ENCODE results near the gene TRIM17.

TRIM17 gene

DNA sequence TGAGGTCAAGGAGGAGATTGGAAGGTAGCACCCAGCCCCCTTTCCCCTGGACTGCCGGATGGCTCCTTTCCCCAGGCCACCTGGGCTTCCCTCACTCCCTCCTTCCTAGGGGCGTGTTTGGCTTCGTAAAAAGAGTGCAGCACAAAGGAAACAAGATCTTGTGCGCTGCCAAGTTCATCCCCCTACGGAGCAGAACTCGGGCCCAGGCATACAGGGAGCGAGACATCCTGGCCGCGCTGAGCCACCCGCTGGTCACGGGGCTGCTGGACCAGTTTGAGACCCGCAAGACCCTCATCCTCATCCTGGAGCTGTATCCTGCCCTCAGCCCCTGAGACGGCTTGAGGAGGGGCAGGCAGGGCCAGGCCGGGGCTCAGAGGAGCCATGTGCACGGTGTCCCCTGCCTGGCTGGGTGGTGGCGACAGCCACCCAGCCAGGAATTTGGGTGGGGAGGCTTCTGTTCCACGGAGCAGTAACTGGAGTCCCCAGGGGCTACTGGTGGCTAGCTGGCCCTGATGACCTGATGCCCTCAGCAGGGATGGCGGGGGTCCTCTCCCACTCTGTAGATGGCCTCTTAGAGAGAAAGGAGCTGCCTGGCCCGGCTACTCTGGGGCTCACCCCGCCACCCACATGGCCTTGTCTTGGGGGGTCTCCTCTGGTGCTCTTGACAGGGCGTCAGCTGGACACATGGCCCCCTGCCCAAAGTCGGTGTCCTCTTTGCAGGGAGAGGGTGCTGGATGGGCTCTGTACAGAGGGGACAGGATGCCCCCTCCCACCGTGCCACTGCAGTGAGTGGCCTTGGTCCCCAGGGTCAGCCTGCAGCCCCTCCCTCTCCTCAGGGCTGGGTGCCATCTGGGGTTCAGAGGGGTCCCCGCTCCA is 49.6 kb downstream of the TRIM17 start:
- DNase-seq = no peak

DNA sequence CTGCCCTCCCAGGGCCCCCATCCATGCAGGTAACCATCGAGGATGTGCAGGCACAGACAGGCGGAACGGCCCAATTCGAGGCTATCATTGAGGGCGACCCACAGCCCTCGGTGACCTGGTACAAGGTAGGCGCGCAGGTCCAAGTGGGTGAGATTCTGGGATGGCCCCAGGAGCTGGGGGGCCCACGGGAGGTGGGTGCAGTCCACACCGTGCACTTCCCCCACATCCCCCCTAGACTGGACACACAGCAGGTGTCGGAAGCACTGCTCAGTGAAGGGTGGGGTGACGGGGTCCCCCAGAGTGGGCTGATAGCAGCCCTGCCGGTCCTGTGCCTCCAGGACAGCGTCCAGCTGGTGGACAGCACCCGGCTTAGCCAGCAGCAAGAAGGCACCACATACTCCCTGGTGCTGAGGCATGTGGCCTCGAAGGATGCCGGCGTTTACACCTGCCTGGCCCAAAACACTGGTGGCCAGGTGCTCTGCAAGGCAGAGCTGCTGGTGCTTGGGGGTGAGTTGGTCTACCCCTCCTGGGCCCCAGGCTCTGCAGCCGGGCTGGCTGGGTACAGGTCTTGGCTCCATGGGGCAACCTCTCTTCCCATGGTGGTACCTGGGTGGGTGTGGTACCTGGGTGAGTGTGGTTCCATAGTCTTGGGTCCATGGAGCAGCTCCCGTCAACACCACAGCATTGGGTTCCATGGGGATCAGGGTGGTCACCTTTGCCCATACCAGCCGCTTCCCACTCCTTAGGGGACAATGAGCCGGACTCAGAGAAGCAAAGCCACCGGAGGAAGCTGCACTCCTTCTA is 50.4 kb downstream of the TRIM17 start:
- DNase-seq = no peak

DNA sequence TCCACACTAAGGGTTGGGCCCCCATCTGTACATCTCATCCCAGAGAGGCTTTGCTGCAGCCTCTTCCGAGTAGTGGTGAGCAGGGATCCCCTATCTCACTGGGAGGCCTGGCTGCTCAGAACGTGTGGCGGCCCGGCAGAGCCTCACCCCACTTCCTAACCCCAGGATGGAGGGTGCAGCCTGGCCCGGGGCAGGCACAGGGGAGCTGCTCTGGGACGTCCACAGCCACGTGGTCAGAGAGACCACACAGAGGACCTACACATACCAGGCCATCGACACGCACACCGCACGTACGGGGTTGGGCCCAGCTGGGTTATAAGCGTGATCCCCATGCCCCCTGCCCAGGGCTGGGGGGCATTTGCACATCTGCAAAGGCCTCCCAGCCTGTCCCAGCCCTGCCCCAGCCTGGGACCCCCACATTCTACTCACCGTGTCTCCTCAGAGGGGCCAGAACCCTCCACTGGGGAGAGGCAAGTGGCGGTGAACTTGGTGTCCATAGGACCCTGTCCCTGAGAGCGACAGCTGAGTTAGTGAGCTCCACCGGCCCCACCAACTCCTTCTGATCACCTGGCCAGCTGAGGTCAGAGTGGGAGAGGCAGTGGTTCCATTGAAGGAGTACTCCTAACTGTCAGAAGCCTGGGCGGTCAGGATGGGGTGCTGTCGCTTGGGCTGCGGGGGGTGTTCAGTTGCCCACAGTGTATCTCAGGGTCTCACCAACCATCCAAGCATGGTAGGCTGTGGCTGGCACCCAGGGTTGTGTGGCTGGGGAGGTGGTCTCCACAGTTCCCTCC is 51.2 kb downstream of the TRIM17 start:
- no peak for DNase-seq

DNA sequence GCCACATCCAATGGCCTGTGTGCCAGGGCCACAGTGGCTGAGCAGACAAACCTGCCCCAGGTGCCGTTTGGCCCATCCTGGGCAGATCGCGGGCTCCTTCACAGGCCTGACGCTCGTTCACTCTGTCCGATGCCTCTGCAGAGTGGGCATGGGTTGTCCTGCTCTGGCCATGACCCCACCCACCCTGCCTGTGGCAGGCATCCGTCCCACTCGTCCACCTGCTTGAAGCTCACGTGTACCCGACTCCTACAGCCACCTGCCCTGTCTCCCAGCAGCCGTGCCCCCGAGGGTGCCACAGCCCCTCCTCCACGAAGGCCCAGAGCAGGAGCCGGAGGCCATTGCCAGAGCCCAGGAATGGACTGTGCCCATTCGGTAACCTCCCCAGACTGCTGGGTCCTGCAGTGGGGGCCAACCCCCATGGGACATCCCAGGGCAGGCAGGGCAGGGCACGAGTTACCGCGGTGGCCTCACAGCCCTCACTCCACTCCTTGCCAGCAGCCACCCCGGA is 51.9 kb downstream of the TRIM17 start:
- DNase-seq = no peak

DNA sequence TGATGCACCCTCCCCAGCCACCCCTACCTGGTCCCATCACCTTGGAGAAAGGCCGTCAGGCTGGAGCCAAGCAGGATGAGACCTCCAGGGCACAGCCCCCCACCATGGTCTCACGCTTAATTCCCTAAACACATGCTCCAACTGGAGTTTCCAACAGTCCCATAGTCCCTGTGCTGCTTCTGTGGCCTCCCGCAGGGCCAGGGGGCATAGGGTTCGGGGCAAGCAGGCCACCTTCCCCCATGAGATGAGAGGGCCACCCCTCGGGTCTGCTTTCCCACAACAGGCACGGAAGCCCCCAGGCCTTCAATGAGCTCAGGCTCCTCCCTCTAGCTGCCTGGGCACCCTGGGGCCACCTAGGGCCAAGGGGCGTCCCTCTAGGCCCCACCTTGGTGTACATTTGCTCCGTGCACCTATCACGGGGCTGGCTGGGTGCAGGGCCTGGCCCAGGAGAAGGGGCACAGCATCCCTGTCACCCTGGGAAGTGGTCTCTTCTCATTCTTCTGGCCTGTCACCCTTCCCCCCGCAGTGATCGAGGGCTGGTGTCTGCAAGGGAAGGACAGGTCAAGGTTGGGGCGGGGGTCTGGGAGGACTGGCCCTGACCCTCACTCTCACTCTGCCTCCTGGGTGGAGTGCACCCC is 52.5 kb downstream of the TRIM17 start:
- no peak for DNase-seq

DNA sequence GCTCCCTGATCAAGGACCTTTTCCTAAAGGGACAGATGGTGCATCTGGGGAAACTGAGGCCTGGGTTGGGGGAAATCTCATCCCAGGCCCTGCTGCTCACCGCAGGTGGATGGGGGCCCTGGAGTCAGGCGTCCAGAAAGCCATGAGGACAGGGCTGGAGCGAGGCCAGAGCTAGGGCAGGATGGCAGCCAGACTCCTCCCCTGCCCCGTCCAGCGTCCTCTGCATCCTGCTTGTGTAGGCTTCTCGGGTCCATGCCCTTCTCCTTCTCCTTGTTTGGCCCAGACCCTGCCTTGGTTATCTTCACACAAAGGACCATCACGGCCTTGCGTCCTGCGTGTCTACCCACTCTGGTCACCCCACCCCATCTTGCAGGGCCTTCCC is 53.0 kb downstream of the TRIM17 start:
- DNase-seq = no peak

DNA sequence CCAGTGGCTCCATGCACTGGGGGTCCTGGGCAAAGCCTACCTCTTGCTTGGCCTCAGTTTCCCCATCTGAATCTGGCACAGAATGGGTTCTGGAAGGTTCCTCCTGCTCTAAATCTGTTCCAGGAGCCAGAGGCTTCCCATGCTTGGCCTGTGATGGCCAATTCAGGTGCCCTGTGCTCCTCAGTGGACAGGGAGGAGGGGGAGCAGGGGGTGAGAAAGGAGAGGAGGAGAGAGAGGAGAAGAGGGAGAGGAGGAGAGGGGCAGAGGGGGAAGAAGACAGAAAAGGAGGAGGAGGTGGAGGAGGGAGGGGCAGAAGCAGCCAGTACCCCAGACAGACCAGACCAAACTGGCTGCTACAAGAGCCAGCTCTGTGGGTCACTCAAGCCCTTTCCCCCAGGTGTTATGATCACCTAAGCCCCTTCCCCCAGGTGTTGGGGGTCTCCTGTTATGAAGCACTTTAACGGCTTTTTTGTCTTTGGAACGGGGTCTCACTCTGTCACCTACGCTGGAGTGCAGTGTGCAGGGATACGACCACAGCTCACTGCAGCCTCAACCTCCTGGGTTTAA is 53.7 kb downstream of the TRIM17 start:
- DNase-seq = no peak

DNA sequence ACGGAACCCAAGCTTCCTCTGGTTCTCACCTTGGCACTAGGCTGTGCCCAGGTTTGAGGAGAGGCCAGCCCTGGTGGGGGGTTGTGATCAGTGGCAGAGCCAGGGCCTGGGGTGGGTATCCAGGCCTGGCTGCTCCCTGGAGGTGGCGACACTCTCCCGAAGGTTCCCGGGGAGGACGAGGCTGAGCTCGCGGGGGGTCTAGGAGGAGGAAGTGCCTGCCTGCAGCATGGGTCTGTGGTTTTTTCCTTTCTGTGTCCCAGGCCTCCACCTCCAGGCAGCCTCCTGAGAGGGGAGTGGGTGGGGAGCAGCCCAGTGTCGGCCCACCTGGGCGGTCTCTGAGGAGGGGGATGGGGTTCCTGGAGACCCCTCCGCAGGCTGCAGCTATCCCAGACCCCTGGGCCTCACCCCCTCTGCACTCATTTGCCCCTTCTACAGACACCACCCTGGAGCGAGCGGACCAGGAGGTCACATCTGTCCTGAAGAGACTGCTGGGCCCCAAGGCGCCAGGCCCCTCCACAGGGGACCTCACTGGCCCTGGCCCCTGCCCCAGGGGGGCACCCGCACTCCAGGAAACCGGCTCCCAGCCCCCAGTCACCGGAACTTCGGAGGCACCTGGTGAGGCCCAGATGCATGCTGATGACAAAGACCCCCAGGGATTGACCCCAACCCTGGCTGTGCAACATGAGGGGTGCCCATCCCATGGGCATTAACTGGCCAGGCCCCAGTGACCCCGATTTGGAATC is 54.3 kb downstream of the TRIM17 start:
- DNase-seq = no peak

DNA sequence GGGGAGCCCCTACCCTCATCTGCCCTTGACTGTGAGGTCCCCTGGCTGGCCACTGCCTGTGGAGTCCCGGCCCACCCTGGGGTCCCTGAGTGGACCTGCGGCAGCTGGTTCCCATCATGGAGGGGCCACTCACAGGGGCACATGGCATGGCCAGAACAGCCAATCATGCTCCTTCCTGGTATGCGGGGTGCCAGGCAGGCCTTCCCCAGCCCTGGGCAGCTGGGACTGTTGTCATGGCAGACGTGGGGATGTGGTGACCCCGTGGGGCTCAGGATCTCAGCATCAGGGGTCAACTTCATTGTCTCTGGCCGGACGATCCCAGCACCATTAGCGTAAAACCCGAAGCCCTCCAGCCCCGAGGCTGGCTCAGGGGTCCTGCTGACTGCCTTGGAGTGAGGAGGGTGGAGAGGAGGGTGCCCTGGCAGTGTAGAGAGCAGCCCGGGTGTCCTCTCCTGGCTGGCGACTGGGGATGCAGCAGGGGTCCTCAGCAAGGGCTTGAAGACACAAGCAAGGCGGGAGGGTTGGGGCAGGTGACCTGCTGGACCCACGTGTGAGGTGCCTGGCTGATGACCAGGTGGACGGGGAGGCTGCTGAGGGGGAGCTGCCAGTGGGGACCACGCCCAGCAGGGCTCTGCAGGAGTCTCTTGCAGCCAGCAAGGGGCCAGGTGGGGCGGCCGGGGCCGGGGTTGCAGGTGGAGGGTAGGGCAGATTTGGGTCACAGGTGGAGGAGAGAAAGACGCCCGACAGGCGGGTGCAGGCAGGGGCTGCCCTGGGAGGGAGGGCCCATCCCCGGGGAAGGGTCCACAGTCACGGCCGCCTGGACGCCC is 55.1 kb downstream of the TRIM17 start:
- DNase-seq = no peak

DNA sequence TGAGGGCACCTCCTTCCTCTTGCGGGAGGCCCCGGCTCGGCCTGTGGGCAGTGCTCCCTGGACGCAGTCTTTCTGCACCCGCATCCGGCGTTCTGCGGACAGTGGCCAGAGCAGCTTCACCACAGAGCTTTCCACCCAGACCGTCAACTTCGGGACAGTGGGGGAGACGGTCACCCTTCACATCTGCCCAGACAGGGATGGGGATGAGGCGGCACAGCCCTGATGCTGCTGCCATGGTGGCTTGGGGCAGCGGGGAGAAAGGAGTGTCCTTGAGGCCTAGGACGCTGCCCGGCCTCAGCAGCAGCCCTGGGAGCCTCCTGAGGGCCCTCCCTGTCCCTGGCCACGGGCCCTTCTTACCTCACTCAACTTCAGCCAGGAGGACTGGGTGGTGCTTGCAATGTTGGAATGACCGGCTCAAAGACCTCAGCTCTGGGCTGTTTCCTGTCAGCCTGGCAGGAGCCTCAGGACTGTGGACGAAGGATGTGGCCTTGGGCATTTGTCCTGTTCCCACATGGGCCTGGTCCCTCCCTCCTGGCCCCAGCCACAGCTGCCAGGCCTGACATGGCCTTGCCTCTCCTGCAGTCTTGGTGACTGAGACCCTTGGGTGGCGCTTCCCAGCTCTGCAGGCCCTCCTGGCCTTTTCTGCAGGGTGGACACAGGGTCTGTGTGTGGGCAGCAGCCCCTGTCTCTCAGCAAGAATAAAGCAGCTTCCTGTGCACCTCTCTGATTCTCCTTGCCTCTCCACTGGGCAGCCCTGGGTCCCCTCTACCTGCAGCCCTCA is 55.9 kb downstream of the TRIM17 start:
- DNase-seq = no peak

DNA sequence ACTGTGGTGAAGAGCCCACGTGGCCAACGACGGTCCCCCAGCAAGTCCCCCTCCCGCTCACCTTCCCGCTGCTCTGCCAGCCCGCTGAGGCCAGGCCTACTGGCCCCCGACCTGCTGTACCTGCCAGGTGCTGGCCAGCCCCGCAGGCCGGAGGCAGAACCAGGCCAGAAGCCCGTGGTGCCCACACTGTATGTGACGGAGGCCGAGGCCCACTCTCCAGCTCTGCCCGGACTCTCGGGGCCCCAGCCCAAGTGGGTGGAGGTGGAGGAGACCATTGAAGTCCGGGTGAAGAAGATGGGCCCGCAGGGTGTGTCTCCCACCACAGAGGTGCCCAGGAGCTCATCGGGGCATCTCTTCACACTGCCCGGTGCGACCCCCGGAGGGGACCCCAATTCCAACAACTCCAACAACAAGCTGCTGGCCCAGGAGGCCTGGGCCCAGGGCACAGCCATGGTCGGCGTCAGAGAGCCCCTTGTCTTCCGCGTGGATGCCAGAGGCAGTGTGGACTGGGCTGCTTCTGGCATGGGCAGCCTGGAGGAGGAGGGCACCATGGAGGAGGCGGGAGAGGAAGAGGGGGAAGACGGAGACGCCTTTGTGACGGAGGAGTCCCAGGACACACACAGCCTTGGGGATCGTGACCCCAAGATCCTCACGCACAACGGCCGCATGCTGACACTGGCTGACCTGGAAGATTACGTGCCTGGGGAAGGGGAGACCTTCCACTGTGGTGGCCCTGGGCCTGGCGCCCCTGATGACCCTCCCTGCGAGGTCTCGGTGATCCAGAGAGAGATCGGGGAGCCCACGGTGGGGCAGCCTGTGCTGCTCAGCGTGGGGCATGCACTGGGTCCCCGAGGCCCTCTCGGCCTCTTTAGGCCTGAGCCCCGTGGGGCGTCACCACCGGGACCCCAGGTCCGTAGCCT is 56.8 kb downstream of the TRIM17 start:
- no peak for DNase-seq

DNA sequence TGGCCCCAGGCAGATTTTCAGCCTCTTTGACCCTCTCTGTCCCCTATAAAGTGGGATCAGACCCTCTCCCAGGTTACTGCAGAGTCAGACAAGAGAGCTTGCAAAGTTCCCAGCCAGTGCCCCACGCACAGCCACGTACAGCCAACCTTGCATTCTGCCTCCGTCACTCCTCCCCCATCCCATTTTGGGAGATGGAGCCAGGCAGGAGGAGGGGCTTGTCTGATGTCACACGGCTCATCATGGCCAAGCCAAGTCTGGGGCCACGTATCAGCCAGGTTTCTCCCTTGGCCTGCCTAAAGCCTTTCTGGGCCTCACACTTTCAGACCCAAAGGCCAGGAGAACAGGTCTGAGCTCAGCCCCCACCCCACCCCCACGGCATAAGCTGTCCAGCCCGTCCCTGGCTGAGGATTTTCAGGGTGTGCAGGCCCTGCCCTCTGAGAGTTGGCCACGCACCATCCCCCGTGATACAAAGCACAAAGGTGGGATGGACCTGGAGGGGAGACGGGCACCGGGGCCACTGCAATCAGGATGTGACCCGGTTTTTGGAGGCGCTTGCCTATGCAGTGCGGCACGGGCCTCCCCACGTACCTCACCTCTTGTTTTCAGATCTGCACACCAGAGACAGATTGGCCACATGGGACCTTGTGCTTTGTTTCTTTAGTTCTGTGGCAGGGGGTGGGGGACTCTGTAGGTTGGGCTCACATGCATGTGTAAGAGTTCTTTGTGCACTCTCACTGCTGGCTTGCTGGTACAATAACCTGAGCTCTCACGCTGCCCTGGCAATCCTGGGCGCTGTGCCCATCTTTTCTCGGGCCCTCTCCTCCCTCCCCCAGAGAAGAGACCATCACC is 57.7 kb downstream of the TRIM17 start:
- DNase-seq = no peak

DNA sequence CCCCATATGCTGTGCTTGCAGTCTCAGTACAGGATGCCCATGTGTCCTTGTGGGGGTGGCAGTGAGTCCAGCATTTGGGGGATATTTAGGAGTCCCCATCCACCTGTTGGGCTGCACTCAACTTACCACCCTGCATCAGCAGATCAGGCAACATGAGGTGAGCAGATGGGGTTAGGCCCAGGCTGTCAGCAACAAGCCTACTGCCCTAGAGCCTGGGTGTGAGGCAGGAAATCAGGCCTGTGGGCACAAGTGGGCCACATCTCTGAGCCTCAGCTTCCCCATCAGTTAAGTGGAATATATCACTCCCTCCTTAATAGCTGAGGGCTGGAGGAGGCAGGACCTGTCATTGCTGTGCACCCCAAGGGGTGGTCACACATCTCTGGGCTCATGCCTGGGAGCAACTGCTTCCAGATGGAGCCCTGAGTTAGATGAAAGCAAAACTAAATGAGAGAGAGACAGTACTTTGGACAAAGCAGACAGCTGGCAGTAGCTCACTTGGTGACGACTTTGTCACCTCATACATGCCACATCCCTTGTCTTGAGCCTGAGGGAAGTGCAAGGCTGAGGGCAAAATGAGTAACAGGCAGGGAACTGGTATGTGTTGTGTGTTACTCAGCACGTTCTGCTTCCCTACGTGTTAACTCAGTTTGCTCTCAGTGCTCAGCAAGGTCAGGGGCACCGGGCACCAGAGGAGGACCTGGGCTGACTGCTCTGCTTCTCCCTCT is 58.5 kb downstream of the TRIM17 start:
- no peak for DNase-seq

Measured in effector CD4-positive, alpha-beta T cell (primary cell).